ENCODE measurements around the gene TTLL11. TPM values are rescaled to one million over a fixed set of nuclear protein-coding genes. Genes with fewer than 3 reads are reported as not detected.
"Not testable (repeated sequence)": the region's sequence is repeated elsewhere in the genome, so short reads cannot be mapped to it uniquely, and the experiment has no call there.

The TTLL11 gene
- total RNA-seq, 1 experiment from 2014 or later: 2.5 TPM

DNA sequence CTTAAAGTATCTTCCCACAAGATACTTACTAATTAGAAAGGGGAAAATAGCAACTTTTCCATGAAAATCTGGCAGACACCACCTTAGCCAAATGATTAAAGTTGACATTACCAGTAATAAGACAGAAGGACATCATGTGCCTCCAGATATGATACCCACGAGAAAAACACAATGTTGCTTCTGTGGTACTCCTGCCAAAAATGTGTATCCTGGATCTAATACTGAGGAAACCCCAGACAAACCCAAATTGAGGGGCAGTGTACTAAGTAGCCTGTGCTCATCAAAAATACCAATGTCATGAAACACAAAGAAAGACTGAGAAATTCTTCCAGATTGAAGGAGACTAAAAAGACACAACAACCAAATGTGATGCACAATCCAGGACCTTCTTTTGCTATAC, 85.3 kb downstream of the TTLL11 start:
- DNase-seq (ENCODE audit: low spot score): no peak

DNA sequence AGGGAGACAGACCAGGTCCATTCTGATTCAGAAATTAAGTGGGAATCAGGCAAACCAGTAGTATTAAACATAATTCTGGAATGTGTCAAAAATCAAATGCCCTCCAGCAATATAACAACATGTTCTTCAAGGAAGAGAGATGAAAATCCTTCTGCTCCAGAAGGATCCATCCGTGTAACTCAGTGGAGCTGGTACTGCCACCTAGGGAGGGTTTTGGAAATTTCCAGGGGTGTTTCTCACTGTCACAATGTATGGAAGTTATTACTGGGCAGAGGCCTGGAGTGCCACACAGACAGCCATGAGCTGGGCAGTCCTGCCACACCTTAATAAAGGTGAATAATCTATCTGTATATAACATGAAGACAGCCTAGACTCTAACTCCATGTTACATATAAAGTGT, 87.5 kb downstream of the TTLL11 start:
- DNase-seq (ENCODE audit: low spot score): peak; percentile 43

DNA sequence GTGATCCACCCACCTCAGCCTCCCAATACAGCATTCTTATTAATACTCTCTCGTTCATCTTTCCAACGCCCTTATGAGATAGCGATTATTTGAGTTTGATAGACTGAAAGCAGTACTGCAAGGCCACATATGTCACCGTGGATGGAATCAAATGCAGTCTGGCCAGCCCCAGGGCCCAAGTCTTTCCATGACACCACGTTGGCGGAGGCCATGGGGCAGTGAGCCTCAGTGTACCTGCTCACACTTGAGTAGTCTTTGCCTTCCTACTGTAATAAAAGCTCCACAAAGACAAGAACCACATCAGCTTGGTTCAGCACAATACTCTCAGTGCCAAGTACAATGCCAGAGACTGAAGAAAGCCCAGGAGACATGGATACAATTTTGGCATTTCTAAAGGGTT, 88.5 kb downstream of the TTLL11 start:
- DNase-seq (ENCODE audit: low spot score): no peak

DNA sequence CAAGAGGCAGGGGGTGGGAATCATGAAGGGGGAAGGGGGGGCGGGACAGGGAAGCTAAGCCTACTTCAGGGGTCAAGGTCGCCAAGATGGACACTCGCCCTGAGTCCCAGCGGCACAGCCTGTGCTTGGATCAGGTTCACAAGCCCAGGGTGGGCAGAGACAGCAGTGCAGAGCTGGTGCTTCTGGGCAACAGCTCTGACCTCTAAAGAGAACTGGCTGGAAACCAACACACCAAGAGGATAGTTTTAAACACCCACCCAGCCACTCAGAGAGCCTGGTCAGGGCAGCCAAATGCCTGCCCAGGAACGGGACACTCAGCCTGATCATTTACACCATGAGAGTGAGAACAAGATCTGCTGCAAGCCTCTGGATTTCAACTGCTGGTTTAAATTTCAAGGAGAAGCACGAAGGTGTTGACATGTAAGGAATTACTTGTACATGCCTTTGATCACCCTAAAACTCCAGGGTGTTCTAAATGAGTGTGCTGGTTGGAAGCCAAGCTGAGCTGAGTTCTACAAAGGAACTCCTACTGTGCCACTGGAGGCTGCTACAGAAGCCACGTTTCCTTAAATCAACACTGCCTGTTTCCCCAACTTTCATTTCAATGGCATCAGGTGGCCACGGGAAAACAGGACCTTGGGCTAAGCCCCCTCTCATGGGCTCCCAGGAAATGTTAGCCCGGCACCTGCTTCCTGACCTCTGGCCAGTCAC, 91.5 kb downstream of the TTLL11 start:
- DNase-seq (ENCODE audit: low spot score): no peak

GRCh38 chr9:122000526-122000925, 92.6 kb downstream of the TTLL11 start:
- not testable (repeated sequence) for DNase-seq (ENCODE audit: low spot score)

GRCh38 chr9:121999556-121999955, 93.6 kb downstream of the TTLL11 start:
- DNase-seq (ENCODE audit: low spot score): no peak

DNA sequence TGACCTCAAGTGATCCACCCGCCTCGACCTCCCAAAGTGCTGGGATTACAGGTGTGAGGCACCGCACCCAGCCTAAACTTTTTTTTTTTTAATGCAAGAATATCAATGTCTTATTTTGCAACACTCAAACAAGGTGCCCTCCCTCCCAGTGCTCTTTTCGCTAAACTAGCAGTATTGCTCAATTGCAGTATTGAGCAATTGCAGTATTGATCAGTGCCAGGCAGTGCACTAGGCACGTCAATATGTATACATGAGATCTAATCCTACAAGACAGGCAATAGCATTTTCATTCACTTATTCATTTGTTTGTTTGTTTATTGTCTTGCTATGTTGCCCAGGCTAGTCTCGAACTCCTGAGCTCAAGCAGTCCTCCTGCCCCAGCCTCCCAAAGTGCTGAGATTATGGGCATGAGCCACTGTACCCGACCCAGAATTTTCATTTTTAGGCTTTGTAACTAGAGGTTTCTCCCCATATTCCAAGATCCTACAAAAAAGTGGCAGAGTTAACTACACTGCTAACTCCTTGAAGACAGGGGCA, 94.5 kb downstream of the TTLL11 start:
- no peak for DNase-seq (ENCODE audit: low spot score)

DNA sequence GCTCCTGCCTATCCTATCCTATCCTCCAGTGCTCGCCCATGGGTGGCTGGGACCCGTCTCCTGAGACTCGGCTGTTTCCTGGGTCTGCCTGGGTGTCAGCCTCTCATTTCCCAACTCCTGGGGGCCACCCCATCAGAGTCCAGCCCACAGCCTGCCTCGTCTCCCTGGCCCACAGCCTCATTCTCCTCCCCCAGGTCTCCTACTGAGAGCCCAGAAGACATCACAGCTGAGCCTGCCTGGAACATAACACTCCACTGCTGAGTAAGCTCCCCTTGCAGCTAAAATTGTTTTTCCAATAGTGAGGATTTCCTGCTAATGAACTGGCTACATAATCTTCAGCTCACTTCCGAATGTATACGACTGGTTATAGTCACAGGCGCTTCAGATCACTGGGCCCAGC, 95.3 kb downstream of the TTLL11 start:
- no peak for DNase-seq (ENCODE audit: low spot score)

GRCh38 chr9:121996783-121997182, 96.3 kb downstream of the TTLL11 start:
- no peak for DNase-seq (ENCODE audit: low spot score)

- DNase-seq (ENCODE audit: low spot score): no peak
Observed at GRCh38 chr9:121995997-121996396, 97.1 kb downstream of the TTLL11 start.

- DNase-seq (ENCODE audit: low spot score): peak; percentile 83
Observed at GRCh38 chr9:121992571-121993212, 100.4 kb downstream of the TTLL11 start.

DNA sequence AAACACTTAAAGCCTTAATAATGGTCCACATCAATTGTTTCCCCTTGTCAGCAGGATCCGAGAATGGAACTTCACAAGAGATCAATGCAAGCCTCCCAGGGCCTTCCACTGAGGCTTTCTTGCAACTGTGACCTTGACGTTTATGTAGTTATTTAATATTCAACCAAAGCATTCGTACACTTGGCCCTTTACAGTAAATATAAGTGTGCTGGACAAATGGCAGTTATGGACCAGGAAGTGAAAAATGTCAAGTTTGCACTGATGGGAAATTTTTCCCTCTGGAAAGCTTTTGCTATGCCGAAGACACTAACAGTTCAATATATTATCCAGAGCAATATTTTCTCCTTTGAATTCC, 101.8 kb downstream of the TTLL11 start:
- no peak for DNase-seq (ENCODE audit: low spot score)

DNA sequence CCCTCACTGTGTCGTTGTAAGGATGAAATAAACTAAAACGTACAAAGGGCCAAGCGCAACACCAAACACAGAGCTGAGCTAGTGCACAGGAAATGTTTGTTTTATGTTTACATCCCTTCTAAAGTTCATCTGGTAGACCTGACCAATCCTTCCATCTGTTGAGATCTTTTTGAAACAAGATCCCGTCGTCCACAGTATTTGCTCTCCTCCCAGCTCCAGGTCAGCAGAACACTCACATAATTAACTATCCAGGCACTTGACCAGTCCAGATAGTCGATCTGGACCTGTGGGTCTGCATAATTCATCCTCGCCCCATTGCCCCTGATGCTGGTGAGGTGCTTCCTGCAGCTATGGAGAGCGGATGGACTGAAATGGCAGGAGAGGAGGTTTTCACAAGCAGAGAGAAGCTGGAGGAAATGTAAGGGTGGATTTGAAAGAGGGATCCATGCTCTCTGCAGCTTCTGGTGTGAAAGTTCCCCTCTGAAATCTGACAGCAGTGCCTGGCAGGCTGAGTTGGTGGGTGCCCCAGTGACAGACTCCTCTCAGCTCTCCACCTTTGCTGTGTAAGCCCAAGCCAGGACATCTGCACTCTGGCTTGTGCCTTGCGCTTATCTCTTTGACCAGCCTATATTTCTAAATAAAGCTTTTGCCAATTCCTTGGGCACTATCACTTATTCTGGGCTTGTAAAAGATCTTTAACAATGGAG, 102.4 kb downstream of the TTLL11 start:
- DNase-seq (ENCODE audit: low spot score): no peak

DNA sequence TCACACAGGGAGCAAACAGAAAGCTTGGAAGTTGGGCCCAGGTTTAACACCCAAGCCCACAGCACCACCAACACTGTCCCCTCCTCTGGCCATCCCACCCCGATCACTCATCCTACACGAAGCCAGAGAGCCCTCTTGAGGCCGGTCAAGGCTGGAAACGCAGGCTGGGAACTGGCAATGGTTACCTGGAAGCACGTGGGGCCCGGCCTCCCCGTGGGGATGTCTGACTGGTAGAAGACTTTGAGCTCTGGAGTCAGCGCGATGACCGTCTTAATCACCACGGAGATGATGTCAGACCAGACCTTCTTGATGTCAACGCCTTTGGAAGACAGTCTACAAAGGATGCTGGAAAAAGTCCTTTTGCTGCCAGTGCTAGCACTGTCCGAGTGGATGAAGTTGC, 104.1 kb downstream of the TTLL11 start:
- DNase-seq (ENCODE audit: low spot score): no peak

DNA sequence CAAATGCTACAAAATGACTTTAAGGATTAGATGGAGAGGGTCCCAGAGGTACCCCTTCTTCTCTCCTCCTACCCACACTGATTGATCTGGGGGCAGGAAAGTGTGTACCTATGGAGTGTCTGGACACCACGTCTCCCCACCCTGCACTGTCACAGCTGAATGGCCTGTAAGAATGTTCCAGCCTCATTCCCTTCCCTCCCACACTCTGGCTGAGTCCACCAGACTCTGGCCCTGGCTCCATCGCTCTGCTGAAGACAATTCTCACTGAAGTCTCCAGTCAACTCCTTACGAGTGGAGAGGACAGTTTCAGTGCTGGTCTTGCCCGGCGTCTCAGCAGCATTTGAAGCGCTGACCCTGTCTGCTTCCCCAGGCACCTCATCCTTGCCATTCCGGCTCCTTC, 105.8 kb downstream of the TTLL11 start:
- no peak for DNase-seq (ENCODE audit: low spot score)

GRCh38 chr9:121985792-121986494, 107.2 kb downstream of the TTLL11 start:
- DNase-seq (ENCODE audit: low spot score): no peak

GRCh38 chr9:121984726-121985402, 108.2 kb downstream of the TTLL11 start:
- DNase-seq (ENCODE audit: low spot score): no peak

DNA sequence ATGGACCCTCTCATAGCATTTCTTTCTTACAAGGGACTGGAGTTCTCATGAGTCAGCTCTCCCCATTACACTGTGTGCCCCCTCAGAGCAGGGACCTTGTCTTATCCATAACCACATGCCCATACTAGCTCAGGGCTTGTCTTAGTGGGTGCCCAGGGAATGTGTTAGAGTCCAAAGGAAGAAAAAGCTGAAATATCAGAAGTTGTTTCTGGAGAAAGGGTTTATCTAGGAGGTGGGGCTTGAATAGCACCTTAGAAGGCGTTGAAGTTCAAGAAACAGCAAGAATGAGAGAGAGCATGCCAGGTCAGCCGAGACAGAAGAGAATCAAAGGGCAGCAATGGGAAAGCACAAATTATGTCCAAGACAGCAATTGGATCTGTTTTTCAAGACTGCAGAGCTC, 109.4 kb downstream of the TTLL11 start:
- no peak for DNase-seq (ENCODE audit: low spot score)

- DNase-seq (ENCODE audit: low spot score): no peak
Observed at GRCh38 chr9:121981118-121981883, 111.8 kb downstream of the TTLL11 start.

- DNase-seq (ENCODE audit: low spot score): not testable (repeated sequence)
Observed at GRCh38 chr9:121980665-121981064, 112.4 kb downstream of the TTLL11 start.

DNA sequence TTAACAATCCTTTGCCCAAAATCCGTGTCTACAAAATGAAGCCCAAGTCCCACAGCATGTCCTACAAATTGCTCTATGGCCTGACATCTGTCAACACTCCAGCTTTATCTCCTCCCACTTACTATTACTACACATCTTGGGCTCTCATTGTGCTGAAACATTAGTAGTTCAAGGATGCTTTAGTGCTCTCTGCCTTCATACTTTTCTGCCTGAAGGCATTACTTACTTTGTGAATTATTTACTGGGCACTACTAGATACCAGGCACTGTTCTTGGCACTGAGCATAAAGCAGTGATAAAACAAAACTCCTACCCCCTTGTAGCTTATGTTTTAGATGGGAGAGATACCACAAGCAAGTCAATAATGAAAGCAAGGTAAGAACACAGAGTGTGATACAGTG, 113.4 kb downstream of the TTLL11 start:
- no peak for DNase-seq (ENCODE audit: low spot score)

Data from HT-29 (cell line).